H1 (cell line): Measurements from ENCODE around the gene PHEX. TPM values are rescaled to one million over a fixed set of nuclear protein-coding genes. Genes with fewer than 3 reads are reported as not detected.

Experiments
- CTCF ChIA-PET: fragments of 300-600 bp; sonication (Branson Sonifier 250); formaldehyde crosslinking; loops from one replicate; lab custom pipeline; 2021; ENCODE audit not compliant: partially characterized antibody; lab: Charles Lee
- POLR2A ChIA-PET: fragments of 300-600 bp; sonication (Branson Sonifier 250); formaldehyde crosslinking; loops from one replicate; lab custom pipeline; 2021; ENCODE audit warnings: inconsistent platforms; ENCODE audit not compliant: partially characterized antibody; lab: Charles Lee
- DNase-seq, 2 experiments: peaks; one replicate each; pipeline versions ENCODE4 v3.0.0 to v3.0.0-alpha.2; 2010 to 2022; ENCODE audit warnings: low spot score in 2 of 2, low read depth in 1 of 2, mixed read lengths in 1 of 2
- FAIRE-seq: peaks from 2 replicates; lab custom pipeline; 2011; peaks lifted over from hg19 to GRCh38; lab: Jason Lieb, UNC
- H2AFZ ChIP-seq: 2 replicates; pipeline ENCODE4 v1.8.1; 2012; ENCODE audit warnings: low read length, inconsistent platforms
- H2AK5ac ChIP-seq: 2 replicates; pipeline ENCODE4 v1.6.1; 2013; ENCODE audit warnings: low read depth, low read length
- H2BK120ac ChIP-seq: replicated peaks from 2 replicates; pipeline ENCODE3; 2013; ENCODE audit warnings: low read depth, low read length, inconsistent platforms
- H2BK12ac ChIP-seq: 2 replicates; pipeline ENCODE4 v1.6.1; 2013; ENCODE audit warnings: low read depth, low read length
- H2BK15ac ChIP-seq: 2 replicates; pipeline ENCODE4 v1.6.1; 2013; ENCODE audit warnings: low read length
- H2BK20ac ChIP-seq: 2 replicates; pipeline ENCODE4 v1.6.1; 2013; ENCODE audit warnings: low read length
- H2BK5ac ChIP-seq: 2 replicates; pipeline ENCODE4 v1.6.1; 2013; ENCODE audit warnings: low read depth, low read length
- H3K14ac ChIP-seq: 2 replicates; pipeline ENCODE4 v1.6.1; 2013; ENCODE audit warnings: inconsistent platforms; ENCODE audit not compliant: insufficient read length
- H3K18ac ChIP-seq: 2 replicates; pipeline ENCODE4 v1.6.1; 2013; ENCODE audit warnings: low read length; ENCODE audit errors: extremely low read depth
- H3K23ac ChIP-seq: 2 replicates; pipeline ENCODE4 v1.6.1; 2013; ENCODE audit warnings: inconsistent platforms; ENCODE audit not compliant: insufficient read length
- H3K23me2 ChIP-seq: 2 replicates; pipeline ENCODE4 v1.6.1; 2013; ENCODE audit warnings: low read depth, low read length
- H3K27ac ChIP-seq: 2 replicates; pipeline ENCODE4 v1.6.1; 2011; ENCODE audit warnings: low read depth, low read length, inconsistent platforms
- H3K27me3 ChIP-seq, 4 experiments: replicated peaks in 1 of 4; 1 replicate in 1 of 4; 2 replicates in 3 of 4; pipeline versions ENCODE4 v1.6.1 to v1.8.1; 2011 to 2013; ENCODE audit warnings: low read length in 3 of 4, mild to moderate bottlenecking in 3 of 4, inconsistent platforms in 2 of 4, mixed read lengths in 2 of 4, moderate library complexity in 1 of 4; ENCODE audit not compliant: control insufficient read depth in 3 of 4, insufficient read depth in 3 of 4; ENCODE audit errors: extremely low read depth in 1 of 4
- H3K36me3 ChIP-seq, 4 experiments: 2 replicates each; pipeline versions ENCODE4 v1.6.1 to v1.8.1; 2011 to 2013; ENCODE audit warnings: mild to moderate bottlenecking in 4 of 4, low read length in 3 of 4, moderate library complexity in 2 of 4, control low read depth in 1 of 4, inconsistent platforms in 1 of 4; ENCODE audit not compliant: insufficient read depth in 4 of 4, control insufficient read depth in 2 of 4
- H3K4ac ChIP-seq: replicated peaks from 2 replicates; pipeline ENCODE3; 2013; ENCODE audit warnings: low read length, low read depth, mixed read lengths, inconsistent platforms; ENCODE audit not compliant: insufficient read length
- H3K4me1 ChIP-seq, 4 experiments: replicated peaks in 1 of 4; 1 replicate in 1 of 4; 2 replicates in 3 of 4; pipeline versions ENCODE4 v1.6.1 to v1.8.1; 2011 to 2013; ENCODE audit warnings: low read length in 3 of 4, inconsistent platforms in 2 of 4, mixed read lengths in 1 of 4; ENCODE audit not compliant: insufficient read depth in 4 of 4, control insufficient read depth in 3 of 4
- H3K4me2 ChIP-seq, 2 experiments: 2 replicates each; pipeline versions ENCODE4 v1.6.1 to v1.8.1; 2011 to 2013; ENCODE audit warnings: low read depth in 2 of 2, low read length in 2 of 2, control low read depth in 1 of 2, inconsistent platforms in 1 of 2, mild to moderate bottlenecking in 1 of 2; ENCODE audit not compliant: insufficient read depth in 1 of 2
- H3K4me3 ChIP-seq, 4 experiments: fragments of 200-600, 300-600 bp in 1 of 4; sonication (generic), shearing (Covaris generic), sonication (Bioruptor Twin) in 1 of 4; 2 replicates each; pipeline versions ENCODE4 v1.5.1 to v1.8.1; 2011 to 2016; ENCODE audit warnings: low read length in 4 of 4, low read depth in 3 of 4, control low read depth in 2 of 4, inconsistent platforms in 2 of 4, mild to moderate bottlenecking in 2 of 4, mixed read lengths in 1 of 4, moderate library complexity in 1 of 4; ENCODE audit not compliant: insufficient read depth in 2 of 4; ENCODE audit errors: extremely low read depth in 1 of 4
- H3K56ac ChIP-seq: replicated peaks from 2 replicates; pipeline ENCODE3; 2013; ENCODE audit warnings: low read depth, mild to moderate bottlenecking, mixed read lengths, low read length, inconsistent platforms; ENCODE audit not compliant: insufficient read length
- H3K79me1 ChIP-seq: 2 replicates; pipeline ENCODE4 v1.6.1; 2013; ENCODE audit warnings: low read depth, low read length, control low read depth
- H3K79me2 ChIP-seq, 2 experiments: 2 replicates each; pipeline versions ENCODE4 v1.6.1 to v1.8.1; 2012 to 2013; ENCODE audit warnings: low read length in 2 of 2, mild to moderate bottlenecking in 2 of 2, inconsistent platforms in 1 of 2; ENCODE audit not compliant: insufficient read depth in 2 of 2, control insufficient read depth in 1 of 2
- H3K9ac ChIP-seq, 4 experiments: replicated peaks in 1 of 4; 1 replicate in 1 of 4; 2 replicates in 3 of 4; pipeline versions ENCODE4 v1.6.1 to v1.8.1; 2011 to 2013; ENCODE audit warnings: low read depth in 3 of 4, low read length in 3 of 4, control low read depth in 2 of 4, mild to moderate bottlenecking in 2 of 4, moderate library complexity in 2 of 4, inconsistent platforms in 1 of 4; ENCODE audit errors: extremely low read depth in 1 of 4
- H3K9me3 ChIP-seq, 2 experiments: 2 replicates each; pipeline versions ENCODE4 v1.6.1 to v1.8.1; 2012 to 2013; ENCODE audit warnings: mild to moderate bottlenecking in 2 of 2, moderate library complexity in 2 of 2, control low read depth in 1 of 2, inconsistent platforms in 1 of 2, low read depth in 1 of 2, low read length in 1 of 2, mixed read lengths in 1 of 2; ENCODE audit not compliant: insufficient read depth in 2 of 2
- H4K20me1 ChIP-seq, 2 experiments: replicated peaks in 1 of 2; 2 replicates each; pipeline versions ENCODE3 to v1.8.1; 2011 to 2013; ENCODE audit warnings: inconsistent platforms in 2 of 2, low read length in 2 of 2, mild to moderate bottlenecking in 1 of 2; ENCODE audit not compliant: insufficient read depth in 2 of 2, control insufficient read depth in 1 of 2
- H4K5ac ChIP-seq: 2 replicates; pipeline ENCODE4 v1.6.1; 2013; ENCODE audit warnings: low read length, low read depth, mixed read lengths, inconsistent platforms; ENCODE audit not compliant: insufficient read length
- H4K8ac ChIP-seq: 2 replicates; pipeline ENCODE4 v1.8.0; 2013; ENCODE audit warnings: mild to moderate bottlenecking, moderate library complexity, low read length, inconsistent platforms; ENCODE audit not compliant: insufficient read depth; ENCODE audit errors: extremely low read depth
- H4K91ac ChIP-seq: replicated peaks from 2 replicates; pipeline ENCODE3; 2013; ENCODE audit warnings: low read length, mixed read lengths, inconsistent platforms; ENCODE audit not compliant: insufficient read length
- CHD1 ChIP-seq: IDR thresholded peaks from 2 replicates; pipeline ENCODE4 v1.6.1; 2012; ENCODE audit warnings: low read depth, low read length, improper control_type of control experiment
- SIRT6 ChIP-seq: IDR thresholded peaks from one replicate; pipeline ENCODE4 v1.7.1; 2012; ENCODE audit warnings: low read length, inconsistent platforms
- SP2 ChIP-seq: IDR thresholded peaks from 2 replicates; pipeline ENCODE4 v1.6.1; 2012; ENCODE audit warnings: mild to moderate bottlenecking, low read length, inconsistent platforms
- ZNF274 ChIP-seq: IDR thresholded peaks from 2 replicates; pipeline ENCODE4 v1.7.0; 2012; ENCODE audit warnings: low read length, borderline replicate concordance; ENCODE audit errors: extremely low read depth
- WGBS, 2 experiments: shearing (Covaris generic) in 1 of 2; methylation state at CpG; one replicate each; pipeline versions ENCODE4 v1.1.6 to v1.1.7; 2013 to 2015; ENCODE audit warnings: low lambda C conversion rate in 2 of 2, mixed read lengths in 2 of 2, inconsistent platforms in 1 of 2, low coverage in 1 of 2, missing lambda C conversion rate in 1 of 2; ENCODE audit not compliant: insufficient replicate concordance in 2 of 2, insufficient coverage in 1 of 2, insufficient read length in 1 of 2; ENCODE audit errors: extremely low coverage in 1 of 2, missing lambda C conversion rate in 1 of 2; 5-methylcytosine and 5-hydroxymethylcytosine counted together
- polyA plus RNA-seq, 7 experiments: library from polyadenylated mRNA; depleted of rRNA in 3 of 7; stranded (reverse) in 5 of 7; unstranded in 2 of 7; fragments of >200 nt in 5 of 7; fragments of 200-250 nt in 2 of 7; gene quantifications; 1 replicate in 5 of 7; 2 replicates in 1 of 7; 4 replicates in 1 of 7; pipeline versions ENCODE4 v1.2.1 to v1.2.3, GENCODE V29; 2011 to 2013; ENCODE audit warnings: missing spikeins in 2 of 7, mixed read lengths in 2 of 7
- total RNA-seq: library from RNA; stranded (reverse); fragmentation: NEBNext Ultra II Directional; extraction: Animal tissue kit (Norgen Biotek cat#: 25700); gene quantifications from 2 replicates; pipeline ENCODE4 v1.2.1, GENCODE V29; 2021

PHEX gene
- total and polyA plus RNA-seq, 2 of the 8 experiments (the other 6 are each of a cell fraction or from before 2014, with no cell fraction given) = 0.03 to 0.11 TPM

GRCh38 chrX:22063284-22063683, 31.2 kb downstream of the PHEX start:
- Histone ChIP-seq H3K4me3 (no peak overlapping the region), H3K23me2 (no peaks in the 10 kb centered on the region), H2BK120ac (no peak overlapping the region), H2AFZ (no peak overlapping the region), H3K14ac (no peak overlapping the region), H3K4me1 (no peaks in the 10 kb centered on the region), H3K9me3 (no peaks in the 10 kb centered on the region), H4K91ac (no peak overlapping the region), H3K79me1 (no peaks in the 10 kb centered on the region), H2BK15ac (no peak overlapping the region), H3K9ac (no peak overlapping the region), H2AK5ac (no peak overlapping the region), H3K27ac (no peak overlapping the region), H2BK12ac (no peak overlapping the region), H2BK5ac (no peak overlapping the region), H3K4ac (no peak overlapping the region), H3K4me2 (no peak overlapping the region)
- no peak for FAIRE-seq
- CTCF ChIA-PET = no interaction called here
- TF ChIP-seq SP2 = no peak
- no peak for TF ChIP-seq CHD1
- no peak for TF ChIP-seq SIRT6
- TF ChIP-seq ZNF274 = no peak
- TF ChIP-seq, all 59 proteins: peak for 0
- no peak for DNase-seq
- Histone ChIP-seq H3K18ac (no peak overlapping the region), H4K20me1 (no peaks in the 10 kb centered on the region), H4K5ac (no peak overlapping the region), H3K36me3 (no peaks in the 10 kb centered on the region), H2BK20ac (no peak overlapping the region), H3K56ac (no peak overlapping the region), H4K8ac (no peak overlapping the region), H3K27me3 (no peaks in the 10 kb centered on the region), H3K23ac (no peak overlapping the region), H3K79me2 (no peaks in the 10 kb centered on the region)
- WGBS, 2 experiments = 73% methylated on average over 7 of the region's 7 CpGs; no CpG with 5 or more reads in 1 of the 2 experiments
- POLR2A ChIA-PET = no interaction called here
